ENCODE results near the gene MLST8.

DNA sequence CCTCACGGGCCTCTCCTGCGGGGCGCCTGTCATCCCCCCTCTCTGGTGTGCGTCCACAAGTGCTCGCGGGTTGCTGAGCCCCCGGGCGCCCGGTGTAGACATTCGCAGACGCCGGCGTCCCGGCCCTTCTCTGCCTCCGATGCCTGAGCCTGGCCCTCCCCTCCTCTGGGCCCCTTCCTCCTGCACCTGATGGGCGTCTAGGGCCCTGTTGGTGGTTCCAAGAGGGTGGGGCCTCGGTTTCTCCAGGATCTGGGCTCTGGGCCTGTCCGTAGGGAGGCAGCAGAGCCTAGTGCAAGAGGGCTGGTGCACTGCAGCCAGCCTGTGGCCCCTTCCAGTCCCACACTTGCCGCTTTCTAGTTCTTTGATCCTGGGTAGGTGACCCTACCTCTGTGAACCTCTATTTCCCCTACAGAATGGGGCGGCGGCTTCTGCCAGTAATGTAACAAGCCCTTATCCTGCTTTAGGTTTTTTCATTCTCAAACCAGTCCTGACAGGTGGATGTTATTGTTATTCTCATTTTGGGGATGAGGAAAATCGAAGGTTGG, 18.8 kb downstream of the MLST8 start:
- TF ChIP-seq CTCF (IDR thresholded peaks at IDR 0.05; ENCODE audit: low read length) (peak; percentile 26; the same call in 1 of the 2 replicates), EZH2 (optimal IDR thresholded peaks at IDR 0.05; ENCODE audit: low read depth, low read length) (no peak)
